KOPT-K1 (cell line): Measurements from ENCODE around the gene ACBD7.

Source experiments
- H3K27ac ChIP-seq: fragments of 200-600 bp; sonication (generic); 2 replicates; pipeline ENCODE4 v1.5.1; 2016; ENCODE audit warnings: antibody characterized with exemption, mild to moderate bottlenecking, low read depth, low read length; ENCODE audit not compliant: poor library complexity, severe bottlenecking
- H3K36me3 ChIP-seq: fragments of 200-600 bp; sonication (generic); 2 replicates; pipeline ENCODE4 v1.5.1; 2017; ENCODE audit warnings: antibody characterized with exemption, mild to moderate bottlenecking, low read length, moderate library complexity; ENCODE audit not compliant: insufficient read depth
- H3K9me3 ChIP-seq: fragments of 200-600 bp; sonication (generic); 2 replicates; pipeline ENCODE4 v1.5.1; 2017; ENCODE audit warnings: antibody characterized with exemption, low read length, mild to moderate bottlenecking; ENCODE audit not compliant: insufficient read depth, poor library complexity, severe bottlenecking

The ACBD7 gene

DNA sequence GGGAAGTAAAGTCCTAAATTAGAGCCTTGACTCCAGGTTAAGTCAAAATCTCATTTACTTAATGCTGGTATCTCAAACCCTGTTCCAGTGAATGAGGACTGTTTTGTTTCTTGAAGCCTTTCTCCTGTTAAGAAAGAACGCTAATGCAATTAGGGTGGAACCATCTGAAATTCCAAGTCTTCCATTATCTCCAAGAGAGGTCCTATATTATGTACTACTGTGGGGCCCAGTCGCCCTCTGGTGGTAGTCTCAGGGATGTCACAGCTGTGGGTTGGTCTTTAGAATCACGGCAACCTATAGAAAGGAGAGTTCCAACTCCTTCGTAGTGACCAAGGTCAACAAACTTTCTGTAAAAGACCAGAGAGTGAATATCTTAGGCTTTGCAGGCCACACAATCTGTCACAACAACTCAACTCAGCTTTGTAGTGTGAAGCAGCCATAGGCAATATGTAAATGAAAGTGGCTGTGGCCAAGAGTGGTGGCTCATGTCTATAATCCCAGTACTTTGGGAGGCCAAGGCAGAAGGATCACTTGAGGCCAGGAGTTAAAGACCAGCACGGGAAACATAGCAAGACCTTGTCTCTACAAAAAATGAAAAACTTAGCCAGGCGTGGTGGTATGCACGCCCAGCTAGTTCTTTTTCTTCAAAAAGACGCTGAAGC, 17.9 kb upstream of the ACBD7 start:
- H3K27ac ChIP-seq, result no peak overlapping the region
- H3K36me3 ChIP-seq, result peaks cover 95% of the 10 kb centered on the region
- no peaks in the 10 kb centered on the region for H3K9me3 ChIP-seq

DNA sequence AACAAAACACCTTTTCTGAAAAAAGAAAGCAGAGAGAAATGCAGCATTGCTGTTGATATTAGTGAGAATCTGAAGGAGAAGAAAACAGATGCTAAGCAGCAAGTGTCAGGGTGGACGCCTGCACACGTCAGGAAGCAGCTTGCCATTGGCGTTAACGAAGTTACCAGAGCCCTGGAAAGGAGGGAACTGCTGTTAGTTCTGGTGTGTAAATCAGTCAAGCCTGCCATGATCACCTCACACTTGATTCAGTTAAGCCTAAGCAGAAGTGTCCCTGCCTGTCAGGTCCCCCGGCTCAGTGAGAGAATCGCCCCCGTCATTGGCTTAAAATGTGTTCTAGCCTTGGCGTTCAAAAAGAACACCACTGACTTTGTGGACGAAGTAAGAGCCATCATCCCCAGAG, 14.9 kb upstream of the ACBD7 start:
- Histone ChIP-seq H3K36me3 (peaks cover 86% of the 10 kb centered on the region), H3K9me3 (no peaks in the 10 kb centered on the region), H3K27ac (no peak overlapping the region)

DNA sequence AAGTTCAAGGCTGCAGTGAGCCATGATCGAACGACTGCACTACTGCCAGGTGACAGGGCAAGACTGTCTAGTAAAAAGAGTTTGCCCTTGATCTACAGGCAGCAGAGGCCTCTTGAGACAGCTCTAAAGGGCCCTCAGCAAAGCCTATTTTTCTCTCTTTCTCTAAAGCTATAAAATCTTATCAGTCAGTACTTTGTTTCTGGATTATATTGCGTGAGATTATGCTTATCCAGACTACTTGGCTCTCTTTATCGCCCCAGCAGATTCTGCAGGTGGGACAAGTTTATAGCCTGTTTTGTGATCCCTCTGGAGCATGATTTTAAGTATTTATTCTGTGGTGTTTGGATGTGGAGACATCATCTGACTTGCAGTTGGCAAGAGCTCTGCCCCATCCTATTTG, 11.3 kb upstream of the ACBD7 start:
- no peaks in the 10 kb centered on the region for H3K9me3 ChIP-seq
- H3K27ac ChIP-seq, result no peak overlapping the region
- peaks cover 50% of the 10 kb centered on the region for H3K36me3 ChIP-seq

DNA sequence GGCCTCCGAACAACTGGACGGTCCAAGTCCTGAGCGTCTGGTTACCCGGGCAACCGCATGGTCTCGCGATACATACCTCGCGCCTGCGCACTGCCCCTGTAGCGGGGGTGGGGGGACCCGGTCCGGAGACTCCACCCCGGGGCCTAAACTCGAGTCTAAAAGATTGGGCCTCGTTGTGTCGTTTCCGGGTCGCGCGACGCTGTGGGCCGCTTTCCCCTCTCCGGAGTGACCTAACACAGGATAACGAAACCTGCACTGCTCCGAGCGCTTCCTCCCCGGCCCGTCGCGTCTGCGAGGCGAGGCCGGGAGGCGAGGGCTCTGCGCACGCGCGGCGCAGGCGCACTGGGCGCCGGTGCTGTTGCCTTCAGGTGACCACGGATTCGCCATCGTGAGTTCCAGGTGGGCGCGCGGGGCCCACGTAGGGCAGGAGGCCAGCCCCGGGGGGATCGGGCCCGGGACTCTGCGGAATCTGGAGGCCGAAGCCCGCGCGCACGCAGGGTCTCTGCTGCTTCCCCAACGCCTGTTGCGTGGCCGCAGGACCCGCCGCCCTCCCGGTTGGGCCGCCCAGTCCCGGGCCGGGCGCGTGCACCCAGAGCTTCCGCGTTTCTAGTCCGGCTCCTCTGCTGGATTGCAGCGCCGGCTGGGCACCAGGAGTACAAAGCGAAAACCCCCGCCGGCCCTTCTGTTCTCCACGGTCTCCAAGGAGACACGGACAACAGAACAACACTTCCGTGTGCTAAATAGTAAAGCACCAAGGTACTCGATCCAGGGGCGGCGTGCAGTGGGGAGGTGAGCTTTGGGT, 8.6 kb upstream of the ACBD7 start, which contains the start of gene RPP38:
TSS of gene RPP38 (plus strand) at position 345 of the 802 bp plus-strand sequence. CDS start 5,960 bp downstream, outside the sequence.
- Histone ChIP-seq H3K9me3 (no peaks in the 10 kb centered on the region), H3K27ac (peak within 1 kb of the TSS; percentile 80)

DNA sequence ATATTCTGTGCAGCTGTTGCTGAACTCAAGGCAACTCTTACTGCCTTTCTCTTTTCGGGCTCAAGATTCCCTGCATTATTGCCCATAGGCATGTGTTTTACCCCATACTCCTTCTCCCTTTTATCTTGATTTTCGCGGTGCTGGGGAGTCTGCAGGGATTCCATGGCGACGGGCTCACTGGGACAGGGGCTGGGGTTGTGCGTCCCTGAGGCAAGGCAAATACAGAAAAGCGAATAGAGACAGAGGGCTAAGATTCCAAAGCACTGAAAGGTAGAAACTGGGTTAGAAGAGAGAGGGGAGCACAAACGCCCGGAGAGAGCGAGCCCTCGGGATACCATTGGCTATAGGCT, 8.1 kb upstream of the ACBD7 start:
- Histone ChIP-seq H3K9me3 (no peaks in the 10 kb centered on the region), H3K27ac (peak overlapping the region; percentile 80)

More for the DNA sequence above, 8.6 kb upstream of the ACBD7 start, which contains the start of gene RPP38:
- H3K36me3 ChIP-seq, result peaks cover 23% of the 10 kb centered on the region

DNA sequence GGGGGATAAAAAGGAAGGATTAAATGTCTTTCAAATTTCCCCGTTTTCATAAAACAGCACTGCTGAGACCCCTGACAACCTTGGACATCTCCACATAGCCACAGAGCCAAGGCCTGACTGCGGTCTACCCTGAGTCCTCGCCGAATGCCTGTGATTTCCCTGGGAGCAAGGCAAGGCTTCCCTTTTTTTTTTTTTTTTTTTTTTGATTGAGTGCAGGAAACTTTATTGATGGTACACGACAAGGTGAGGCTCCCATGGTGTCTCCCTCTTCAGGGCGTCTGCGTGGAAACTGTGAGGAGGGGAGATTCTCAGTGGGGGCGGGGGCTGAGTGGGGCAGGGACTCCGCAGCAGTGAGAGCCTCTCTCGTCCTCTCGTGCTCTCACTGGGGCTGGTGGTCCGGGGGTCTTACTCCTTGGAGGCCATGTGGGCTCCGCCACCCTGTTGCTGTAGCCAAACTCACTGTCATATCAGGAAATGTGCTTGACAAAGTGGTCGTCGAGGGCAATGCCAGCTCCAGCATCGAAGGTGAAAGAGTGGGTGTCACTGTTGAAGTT, 4.4 kb upstream of the ACBD7 start:
- no peak overlapping the region for H3K27ac ChIP-seq
- H3K9me3 ChIP-seq, result no peaks in the 10 kb centered on the region
- no peaks in the 10 kb centered on the region for H3K36me3 ChIP-seq

More for the DNA sequence above, 8.1 kb upstream of the ACBD7 start:
- H3K36me3 ChIP-seq, result peaks cover 17% of the 10 kb centered on the region

DNA sequence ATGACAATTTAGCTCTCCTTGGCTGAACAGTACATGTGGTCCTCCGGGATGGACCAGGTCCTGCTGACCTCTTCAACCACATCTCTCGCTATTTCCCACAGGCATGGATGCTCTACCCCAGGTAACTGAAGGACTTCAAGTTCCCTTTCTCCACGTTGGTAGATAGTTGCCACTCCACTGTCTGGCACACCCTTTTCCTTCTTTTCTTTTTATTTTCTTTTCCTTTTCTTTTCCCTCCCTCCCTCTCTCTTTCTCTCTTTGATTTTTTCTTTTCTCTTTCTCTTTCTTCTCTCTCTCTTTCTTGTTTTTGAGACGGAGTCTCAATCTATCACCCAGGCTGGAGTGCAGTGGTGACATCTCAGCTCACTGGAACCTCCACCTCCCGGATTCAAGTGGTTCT, 2.8 kb upstream of the ACBD7 start:
- Histone ChIP-seq H3K36me3 (no peaks in the 10 kb centered on the region), H3K9me3 (no peaks in the 10 kb centered on the region), H3K27ac (no peak overlapping the region)

DNA sequence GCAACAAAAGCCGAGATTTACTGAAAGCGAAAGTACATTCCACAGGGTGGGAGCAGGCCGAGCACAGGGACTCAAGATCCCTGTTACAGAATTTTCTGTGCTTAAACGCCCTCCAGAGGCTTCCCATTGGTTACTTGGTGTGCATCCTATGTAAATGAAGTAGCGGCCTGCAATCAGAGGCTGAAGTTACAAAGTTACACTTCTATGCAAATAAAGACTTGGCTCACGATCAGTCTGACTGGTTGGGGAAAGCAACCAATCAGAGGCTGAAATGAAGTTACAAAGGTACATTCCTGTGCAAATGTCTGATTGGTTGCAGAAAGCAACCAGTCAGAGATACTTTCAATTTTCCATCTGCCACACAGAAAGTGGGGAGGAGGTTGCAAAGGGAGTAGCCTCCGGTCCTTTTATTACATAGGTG, 4.1 kb downstream of the ACBD7 start:
- H3K27ac ChIP-seq, result no peak overlapping the region
- no peaks in the 10 kb centered on the region for H3K36me3 ChIP-seq
- H3K9me3 ChIP-seq, result no peaks in the 10 kb centered on the region

DNA sequence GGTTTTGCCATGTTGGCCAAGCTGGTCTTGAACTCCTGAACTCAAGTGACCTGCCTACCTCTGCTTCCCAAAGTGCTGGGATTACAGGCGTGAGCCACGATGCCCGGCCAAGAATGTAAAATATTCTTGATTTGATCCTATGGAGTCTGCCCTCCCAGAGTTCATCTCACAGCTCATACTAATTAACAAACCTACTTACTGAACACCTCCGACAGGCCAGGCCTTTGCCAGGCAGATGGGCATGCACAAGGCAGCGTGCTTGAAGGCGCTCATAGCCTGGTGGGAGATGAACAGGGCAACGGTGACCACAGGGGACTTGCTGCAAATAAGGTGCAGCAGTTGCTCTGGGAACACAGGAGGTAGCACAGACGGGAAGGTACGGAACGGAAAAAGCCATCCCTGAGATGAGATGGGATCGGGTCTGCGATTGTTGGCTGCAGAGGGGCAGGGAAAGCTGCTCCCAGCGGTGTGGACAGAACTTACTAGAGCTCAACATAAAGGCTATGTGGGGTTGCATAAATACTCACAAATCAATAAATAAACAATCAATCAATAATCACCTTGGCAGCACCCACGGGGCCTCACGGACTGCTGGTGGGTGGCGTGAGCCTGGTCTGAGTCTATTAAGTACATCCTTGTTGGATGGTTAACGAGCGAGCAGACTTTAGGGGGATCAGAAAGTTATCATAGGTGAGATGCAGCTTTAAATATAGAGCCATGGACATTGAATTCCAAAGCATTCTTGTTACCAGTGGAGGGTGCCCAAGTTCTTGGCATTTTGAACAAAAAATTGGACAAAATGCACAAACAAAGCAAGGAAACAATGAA, 4.7 kb downstream of the ACBD7 start:
- Histone ChIP-seq H3K9me3 (no peaks in the 10 kb centered on the region), H3K36me3 (no peaks in the 10 kb centered on the region), H3K27ac (no peak overlapping the region)

DNA sequence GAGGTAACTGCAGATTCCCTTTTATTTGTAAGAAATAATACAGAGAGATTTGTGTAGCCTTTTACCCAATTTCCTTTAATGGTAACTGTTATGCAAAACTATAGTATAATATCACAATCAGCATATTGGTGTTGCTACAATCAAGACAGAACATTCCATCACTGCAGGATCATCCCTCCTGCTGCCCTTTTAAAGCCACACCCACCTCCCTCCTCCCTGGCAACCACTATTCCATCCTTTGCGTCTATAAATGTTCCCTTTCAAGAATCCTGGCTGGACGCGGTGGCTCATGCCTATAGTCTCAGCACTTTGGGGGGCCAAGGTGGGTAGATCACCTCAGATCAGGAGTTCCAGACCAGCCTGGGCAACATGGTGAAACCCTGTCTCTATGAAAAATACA, 13.2 kb downstream of the ACBD7 start:
- no peaks in the 10 kb centered on the region for H3K36me3 ChIP-seq
- H3K27ac ChIP-seq, result no peak overlapping the region
- H3K9me3 ChIP-seq, result no peaks in the 10 kb centered on the region

DNA sequence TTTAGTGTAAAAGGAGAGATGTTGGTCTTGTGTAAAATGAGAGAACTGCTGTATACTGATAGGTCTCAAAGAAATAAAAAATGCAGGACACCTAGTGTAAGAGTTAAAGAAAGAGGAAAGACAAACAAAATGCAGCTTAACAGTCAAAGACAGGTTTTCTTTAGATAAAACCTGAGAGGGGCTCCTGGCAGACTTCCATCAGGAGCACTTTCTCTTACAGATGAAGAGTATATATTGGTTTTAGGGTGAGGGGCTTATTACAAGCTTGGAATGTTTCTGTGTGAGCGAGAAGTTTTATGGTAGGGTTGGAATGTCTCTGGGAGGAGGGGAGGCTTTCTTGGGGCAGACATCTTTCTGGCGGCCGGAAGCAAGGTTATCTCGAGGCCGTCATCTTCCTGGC, 16.2 kb downstream of the ACBD7 start:
- H3K27ac ChIP-seq, result no peak overlapping the region
- no peaks in the 10 kb centered on the region for H3K36me3 ChIP-seq
- no peaks in the 10 kb centered on the region for H3K9me3 ChIP-seq

DNA sequence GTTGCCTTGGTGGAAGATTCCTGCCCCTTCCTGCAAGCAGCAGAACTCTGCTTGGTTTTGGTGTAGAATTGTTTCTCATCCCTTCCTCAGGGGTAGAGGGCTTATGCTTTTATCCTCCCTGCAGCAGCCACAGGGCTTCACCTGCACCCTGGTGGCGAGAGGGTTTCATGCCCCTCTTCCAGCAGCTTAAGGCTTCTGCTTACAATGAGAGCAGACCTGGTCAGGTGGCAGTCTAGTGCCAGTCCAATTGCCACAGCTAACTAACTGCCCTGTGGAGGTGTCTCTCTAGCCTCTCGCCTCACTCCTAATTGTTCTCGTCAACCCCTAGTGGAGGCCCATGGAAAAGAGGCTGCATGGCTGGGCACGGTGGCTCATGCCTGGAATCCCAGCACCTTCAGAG, 19.3 kb downstream of the ACBD7 start:
- Histone ChIP-seq H3K27ac (no peak overlapping the region), H3K36me3 (no peaks in the 10 kb centered on the region), H3K9me3 (peaks cover 11% of the 10 kb centered on the region)

DNA sequence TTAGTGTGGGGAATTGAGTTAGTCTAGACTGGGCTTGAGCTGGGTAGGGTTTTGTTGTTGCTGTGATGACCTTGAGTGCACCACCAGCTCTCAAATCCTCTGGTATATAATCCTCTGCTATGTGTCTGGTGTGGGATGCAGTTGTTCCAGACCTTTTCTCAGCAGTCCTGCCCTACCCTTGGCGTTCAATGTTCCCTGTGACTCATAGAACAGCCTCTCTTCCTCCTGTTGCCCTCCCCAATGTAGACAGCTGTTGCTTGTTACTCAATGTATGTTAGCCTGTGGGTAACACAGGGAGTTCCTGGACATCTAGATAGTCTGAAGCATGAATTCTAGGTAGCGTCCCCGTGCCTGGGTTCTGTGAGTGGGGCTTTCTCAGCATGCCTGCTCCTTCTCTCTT, 19.8 kb downstream of the ACBD7 start:
- Histone ChIP-seq H3K27ac (no peak overlapping the region), H3K9me3 (peaks cover 11% of the 10 kb centered on the region), H3K36me3 (no peaks in the 10 kb centered on the region)

DNA sequence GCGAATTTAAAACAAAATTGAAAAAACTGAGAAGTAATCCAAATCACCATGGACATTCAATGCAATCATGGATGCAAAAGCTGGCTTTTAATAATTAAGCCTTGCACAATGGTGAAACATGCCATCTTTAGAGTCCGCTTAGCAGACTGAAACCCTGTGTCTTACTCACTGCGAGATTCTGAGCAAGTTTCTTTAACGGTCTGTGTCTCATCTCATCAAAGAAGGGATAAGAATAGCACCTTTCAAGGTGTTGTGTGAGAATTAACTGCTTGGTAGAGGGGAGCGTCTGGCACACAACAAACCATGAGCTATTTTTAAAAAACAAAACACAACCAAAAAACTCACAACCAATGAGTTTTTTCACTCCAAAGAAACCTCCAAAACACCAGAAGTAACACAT, 21.4 kb downstream of the ACBD7 start:
- peaks cover 11% of the 10 kb centered on the region for H3K9me3 ChIP-seq
- H3K27ac ChIP-seq, result no peak overlapping the region
- no peaks in the 10 kb centered on the region for H3K36me3 ChIP-seq

DNA sequence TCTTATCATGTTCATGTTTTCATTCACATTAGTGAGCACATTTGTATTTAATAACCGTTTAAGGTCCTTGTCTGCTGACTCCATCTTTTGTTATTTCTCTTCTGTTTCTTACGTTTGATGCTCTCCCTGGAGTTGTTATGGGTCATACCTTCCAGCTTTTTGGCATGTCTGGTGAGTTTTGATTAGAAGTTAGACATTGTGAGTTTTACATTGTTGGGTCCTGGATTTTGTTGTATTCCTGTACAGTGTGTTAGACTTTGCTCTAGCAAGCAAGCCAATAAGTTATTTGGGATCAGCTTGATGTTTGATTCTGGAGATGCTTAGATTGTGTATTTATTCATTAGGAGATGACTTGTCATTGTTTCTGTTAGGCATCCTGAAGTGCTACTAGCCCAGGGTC, 27.9 kb downstream of the ACBD7 start:
- Histone ChIP-seq H3K27ac (no peak overlapping the region), H3K36me3 (no peaks in the 10 kb centered on the region)

More for the DNA sequence above, 27.9 kb downstream of the ACBD7 start:
- H3K9me3 ChIP-seq, result peaks cover 24% of the 10 kb centered on the region
